ENCODE data around the gene GPR39. TPM values are rescaled to one million over a fixed set of nuclear protein-coding genes. Genes with fewer than 3 reads are reported as not detected.

Gene GPR39
- total RNA-seq, 2 donors from 2014 or later, result 3.6 to 5.3 TPM

DNA sequence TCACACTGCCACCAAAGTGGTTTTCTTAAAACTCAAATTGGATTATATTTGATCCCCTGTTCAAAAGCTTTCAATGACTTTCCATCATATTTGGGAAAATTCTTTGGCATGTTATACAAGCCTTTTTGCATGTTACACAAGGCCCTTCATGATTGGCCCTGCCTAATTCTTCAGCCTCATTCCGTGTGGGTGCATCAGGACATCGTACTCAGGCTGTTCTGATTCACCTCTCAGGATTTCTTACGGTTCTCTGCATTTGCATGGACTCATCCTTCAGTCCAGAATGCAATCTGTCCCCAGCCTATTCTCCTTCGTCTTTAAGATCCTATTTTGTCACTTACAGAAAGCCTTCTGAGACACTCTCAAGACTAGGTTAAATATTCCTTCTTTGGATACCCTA lies 145.6 kb downstream of the GPR39 start:
- no peaks in the 10 kb centered on the region for H3K27me3 ChIP-seq (replicated peaks; ENCODE audit: insufficient read depth)
- H3K9me3 ChIP-seq, result no peaks in the 10 kb centered on the region
- no peaks in the 10 kb centered on the region for H3K4me1 ChIP-seq (replicated peaks)
- no peak for TF ChIP-seq POLR2AphosphoS5 (IDR thresholded peaks at IDR 0.05)
- TF ChIP-seq, protein P1, sequence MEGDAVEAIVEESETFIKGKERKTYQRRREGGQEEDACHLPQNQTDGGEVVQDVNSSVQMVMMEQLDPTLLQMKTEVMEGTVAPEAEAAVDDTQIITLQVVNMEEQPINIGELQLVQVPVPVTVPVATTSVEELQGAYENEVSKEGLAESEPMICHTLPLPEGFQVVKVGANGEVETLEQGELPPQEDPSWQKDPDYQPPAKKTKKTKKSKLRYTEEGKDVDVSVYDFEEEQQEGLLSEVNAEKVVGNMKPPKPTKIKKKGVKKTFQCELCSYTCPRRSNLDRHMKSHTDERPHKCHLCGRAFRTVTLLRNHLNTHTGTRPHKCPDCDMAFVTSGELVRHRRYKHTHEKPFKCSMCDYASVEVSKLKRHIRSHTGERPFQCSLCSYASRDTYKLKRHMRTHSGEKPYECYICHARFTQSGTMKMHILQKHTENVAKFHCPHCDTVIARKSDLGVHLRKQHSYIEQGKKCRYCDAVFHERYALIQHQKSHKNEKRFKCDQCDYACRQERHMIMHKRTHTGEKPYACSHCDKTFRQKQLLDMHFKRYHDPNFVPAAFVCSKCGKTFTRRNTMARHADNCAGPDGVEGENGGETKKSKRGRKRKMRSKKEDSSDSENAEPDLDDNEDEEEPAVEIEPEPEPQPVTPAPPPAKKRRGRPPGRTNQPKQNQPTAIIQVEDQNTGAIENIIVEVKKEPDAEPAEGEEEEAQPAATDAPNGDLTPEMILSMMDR (IDR thresholded peaks at IDR 0.05), result no peak
- no peak for TF ChIP-seq POLR2A (IDR thresholded peaks at IDR 0.05)
- H3K4me3 ChIP-seq, result no peak overlapping the region
- no peak overlapping the region for H3K27ac ChIP-seq
- intact Hi-C loops (cut with DNase I), result no loop called here
- WGBS, result 93% methylated on average over 4 of the region's 4 CpGs
- DNase-seq (ENCODE audit: low spot score), result no peak
- H3K36me3 ChIP-seq, result no peaks in the 10 kb centered on the region

DNA sequence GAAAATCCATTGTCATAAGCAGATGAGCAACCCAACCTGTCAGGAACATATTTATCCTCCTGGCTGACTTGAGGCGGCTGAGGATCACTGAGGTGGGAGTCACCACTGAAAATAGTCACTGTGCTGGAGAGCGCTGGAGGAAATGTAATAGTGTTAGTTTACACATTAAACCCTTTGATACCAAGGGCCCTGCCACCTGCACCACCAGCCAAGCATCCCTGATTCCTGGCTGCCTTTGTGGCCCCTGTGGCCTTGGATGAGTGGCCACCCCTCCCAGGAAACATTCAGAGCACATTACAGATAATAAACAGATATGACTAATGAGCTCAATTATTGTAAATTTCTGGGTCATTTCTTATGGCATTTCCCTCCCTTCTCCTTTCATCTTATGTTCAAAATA lies 147.5 kb downstream of the GPR39 start:
- TF ChIP-seq, protein P1 (IDR thresholded peaks at IDR 0.05), result no peak
- TF ChIP-seq POLR2AphosphoS5 (IDR thresholded peaks at IDR 0.05) (no peak), POLR2A (IDR thresholded peaks at IDR 0.05) (no peak)
- H3K27me3 ChIP-seq (replicated peaks; ENCODE audit: insufficient read depth), result no peaks in the 10 kb centered on the region
- intact Hi-C loops (cut with DNase I), result no loop called here
- no peaks in the 10 kb centered on the region for H3K36me3 ChIP-seq
- no peak overlapping the region for H3K27ac ChIP-seq
- no peaks in the 10 kb centered on the region for H3K9me3 ChIP-seq
- WGBS, result 80% methylated on average over 2 of the region's 2 CpGs
- no peak for DNase-seq (ENCODE audit: low spot score)
- no peaks in the 10 kb centered on the region for H3K4me1 ChIP-seq (replicated peaks)
- H3K4me3 ChIP-seq, result no peak overlapping the region

DNA sequence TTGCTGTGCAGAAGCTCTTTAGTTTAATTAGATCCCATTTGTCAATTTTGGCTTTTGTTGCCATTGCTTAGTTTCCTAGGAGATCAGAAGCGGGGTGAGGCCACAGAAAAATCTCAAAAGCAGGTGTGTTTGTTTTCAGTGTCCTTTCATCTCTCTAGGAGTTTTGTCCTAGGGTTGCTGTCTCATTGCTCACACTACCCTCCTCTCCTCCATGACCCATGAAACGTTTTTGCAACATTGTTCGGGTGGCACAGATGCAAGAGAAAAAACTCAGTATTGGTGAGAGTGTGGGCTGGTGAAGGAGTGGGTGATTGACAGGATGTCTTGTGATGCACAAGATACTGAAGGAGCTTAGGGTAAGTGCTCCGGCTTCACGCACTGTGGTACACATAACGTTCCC lies 149.8 kb downstream of the GPR39 start:
- no peak for DNase-seq (ENCODE audit: low spot score)
- 83% methylated on average over 6 of the region's 6 CpGs for WGBS
- H3K27me3 ChIP-seq (replicated peaks; ENCODE audit: insufficient read depth), result no peaks in the 10 kb centered on the region
- no peak overlapping the region for H3K4me3 ChIP-seq
- no peaks in the 10 kb centered on the region for H3K36me3 ChIP-seq
- TF ChIP-seq, protein P1 (IDR thresholded peaks at IDR 0.05), result no peak
- TF ChIP-seq POLR2A (IDR thresholded peaks at IDR 0.05), result no peak
- TF ChIP-seq POLR2AphosphoS5 (IDR thresholded peaks at IDR 0.05), result no peak
- H3K27ac ChIP-seq, result no peak overlapping the region
- no peaks in the 10 kb centered on the region for H3K9me3 ChIP-seq
- H3K4me1 ChIP-seq (replicated peaks), result no peaks in the 10 kb centered on the region
- intact Hi-C loops (cut with DNase I), result no loop called here

DNA sequence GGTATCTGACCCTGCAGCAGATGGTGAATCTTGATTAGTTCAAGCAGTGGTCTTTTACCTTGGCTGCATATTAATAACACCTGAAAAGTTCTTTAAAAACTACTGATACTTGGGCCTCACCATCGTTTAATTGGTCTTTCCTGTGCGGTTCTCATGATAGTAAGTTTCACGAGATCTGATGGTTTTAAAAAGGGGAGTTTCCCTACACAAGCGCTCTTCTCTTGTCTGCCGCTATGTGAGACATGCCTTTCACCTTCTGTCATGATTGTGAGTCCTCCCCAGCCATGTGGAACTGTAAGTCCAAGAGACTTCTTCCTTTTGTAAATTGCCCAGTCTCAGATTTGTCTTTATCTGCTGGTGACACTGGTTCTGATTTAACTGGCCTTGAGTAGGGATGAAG lies 151.1 kb downstream of the GPR39 start:
- WGBS, result 88% methylated on average over 5 of the region's 5 CpGs
- DNase-seq (ENCODE audit: low spot score), result no peak
- Histone ChIP-seq H3K27ac (no peak overlapping the region), H3K9me3 (no peaks in the 10 kb centered on the region), H3K4me3 (no peak overlapping the region), H3K27me3 (replicated peaks; ENCODE audit: insufficient read depth) (no peaks in the 10 kb centered on the region), H3K4me1 (replicated peaks) (no peaks in the 10 kb centered on the region), H3K36me3 (no peaks in the 10 kb centered on the region)
- TF ChIP-seq, protein P1 (IDR thresholded peaks at IDR 0.05), result no peak
- no peak for TF ChIP-seq POLR2A (IDR thresholded peaks at IDR 0.05)
- no peak for TF ChIP-seq POLR2AphosphoS5 (IDR thresholded peaks at IDR 0.05)
- intact Hi-C loops (cut with DNase I), result no loop called here

DNA sequence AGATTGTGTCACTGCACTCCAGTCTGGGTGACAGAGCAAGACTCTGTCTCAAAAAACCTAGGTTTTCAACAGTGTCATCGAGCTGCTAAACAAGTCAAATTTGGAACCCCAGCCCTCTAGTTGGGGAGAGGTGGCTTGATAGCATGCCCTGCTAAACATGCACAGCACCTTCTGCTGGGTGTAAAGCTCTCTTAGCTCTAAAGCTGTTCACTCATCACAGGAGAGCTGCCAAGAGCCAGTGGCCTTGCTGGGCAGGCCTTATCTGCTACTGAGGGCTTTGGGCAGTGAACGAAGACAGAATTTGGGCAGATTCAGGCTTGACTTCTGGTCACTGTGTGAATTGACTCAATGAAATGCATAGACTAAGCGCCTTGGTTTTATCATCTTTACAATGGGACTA lies 152.1 kb downstream of the GPR39 start:
- Histone ChIP-seq H3K27ac (no peak overlapping the region), H3K4me1 (replicated peaks) (no peaks in the 10 kb centered on the region), H3K9me3 (no peaks in the 10 kb centered on the region), H3K27me3 (replicated peaks; ENCODE audit: insufficient read depth) (no peaks in the 10 kb centered on the region), H3K4me3 (no peak overlapping the region), H3K36me3 (no peaks in the 10 kb centered on the region)
- TF ChIP-seq POLR2A (IDR thresholded peaks at IDR 0.05), result no peak
- TF ChIP-seq, protein P1 (IDR thresholded peaks at IDR 0.05), result no peak
- TF ChIP-seq POLR2AphosphoS5 (IDR thresholded peaks at IDR 0.05), result no peak
- DNase-seq (ENCODE audit: low spot score), result no peak
- WGBS, result 87% methylated on average over 3 of the region's 3 CpGs
- intact Hi-C loops (cut with DNase I), result no loop called here
